ENCODE measurements around the gene YTHDC1.

Gene YTHDC1

GRCh38 chr4:68352791-68353190 is 2.9 kb upstream of the YTHDC1 start:
- Histone ChIP-seq H3K9me2 (replicated peaks; ENCODE audit: low read depth, low read length) (no peaks in the 10 kb centered on the region), H4K20me1 (ENCODE audit: insufficient read depth, low read length, poor library complexity, severe bottlenecking) (peaks cover 17% of the 10 kb centered on the region), H3K4me3 (ENCODE audit: low read length, poor library complexity, severe bottlenecking) (no peak overlapping the region), H3K9ac (ENCODE audit: low read depth, low read length, poor library complexity, severe bottlenecking) (no peak overlapping the region), H3K27me3 (ENCODE audit: insufficient read depth, low read length, poor library complexity, severe bottlenecking) (peaks cover 49% of the 10 kb centered on the region), H3K4me2 (ENCODE audit: low read depth, low read length, poor library complexity, severe bottlenecking) (no peak overlapping the region), H3K36me3 (ENCODE audit: insufficient read depth, low read length) (no peaks in the 10 kb centered on the region), H3K4me1 (ENCODE audit: insufficient read depth, low read length, poor library complexity, severe bottlenecking) (peaks cover 8% of the 10 kb centered on the region), H3K9me3 (ENCODE audit: insufficient read depth, low read depth, low read length) (no peaks in the 10 kb centered on the region), H3K79me2 (ENCODE audit: insufficient read depth, low read length) (peaks cover 20% of the 10 kb centered on the region), H3F3A (ENCODE audit: low read depth) (no peaks in the 10 kb centered on the region), H2AFZ (ENCODE audit: low read length) (no peak overlapping the region)
- no peak for TF ChIP-seq EZH2phosphoT487 (IDR thresholded peaks at IDR 0.05; ENCODE audit: borderline replicate concordance)

DNA sequence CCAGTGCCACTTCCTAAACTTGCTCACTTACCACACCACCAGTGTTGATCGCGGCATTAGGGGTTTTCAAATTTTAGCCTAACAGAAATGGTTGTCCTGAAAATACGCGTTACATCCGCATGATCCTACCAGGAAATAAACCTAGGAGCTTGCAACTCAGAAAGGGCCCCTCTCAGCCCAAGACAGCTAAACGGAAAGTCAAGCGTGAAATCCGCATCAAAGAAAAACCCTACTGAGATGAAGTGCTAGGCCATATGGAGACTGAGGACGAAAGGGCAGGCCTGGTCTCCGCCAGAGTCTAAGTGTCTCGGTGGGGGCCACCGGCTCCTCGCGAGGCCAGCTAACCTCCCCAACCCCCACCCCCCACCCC is 626 bp downstream of the YTHDC1 start:
- Histone ChIP-seq H3K27me3 (ENCODE audit: insufficient read depth, low read length, poor library complexity, severe bottlenecking) (peaks cover 27% of the 10 kb centered on the region), H3K9me3 (ENCODE audit: insufficient read depth, low read depth, low read length) (no peaks in the 10 kb centered on the region), H3K4me3 (ENCODE audit: low read length, poor library complexity, severe bottlenecking) (peak overlapping the region; percentile 94), H3K4me2 (ENCODE audit: low read depth, low read length, poor library complexity, severe bottlenecking) (peak overlapping the region; percentile 97), H3K9me2 (replicated peaks; ENCODE audit: low read depth, low read length) (no peaks in the 10 kb centered on the region), H3K36me3 (ENCODE audit: insufficient read depth, low read length) (no peaks in the 10 kb centered on the region), H4K20me1 (ENCODE audit: insufficient read depth, low read length, poor library complexity, severe bottlenecking) (peaks cover 52% of the 10 kb centered on the region), H3K79me2 (ENCODE audit: insufficient read depth, low read length) (peaks cover 55% of the 10 kb centered on the region), H3K4me1 (ENCODE audit: insufficient read depth, low read length, poor library complexity, severe bottlenecking) (peaks cover 35% of the 10 kb centered on the region), H3F3A (ENCODE audit: low read depth) (no peaks in the 10 kb centered on the region), H3K9ac (ENCODE audit: low read depth, low read length, poor library complexity, severe bottlenecking) (peak overlapping the region; percentile 94), H2AFZ (ENCODE audit: low read length) (no peak overlapping the region; the same call in 1 of the 2 replicates)
- TF ChIP-seq, protein P1, sequence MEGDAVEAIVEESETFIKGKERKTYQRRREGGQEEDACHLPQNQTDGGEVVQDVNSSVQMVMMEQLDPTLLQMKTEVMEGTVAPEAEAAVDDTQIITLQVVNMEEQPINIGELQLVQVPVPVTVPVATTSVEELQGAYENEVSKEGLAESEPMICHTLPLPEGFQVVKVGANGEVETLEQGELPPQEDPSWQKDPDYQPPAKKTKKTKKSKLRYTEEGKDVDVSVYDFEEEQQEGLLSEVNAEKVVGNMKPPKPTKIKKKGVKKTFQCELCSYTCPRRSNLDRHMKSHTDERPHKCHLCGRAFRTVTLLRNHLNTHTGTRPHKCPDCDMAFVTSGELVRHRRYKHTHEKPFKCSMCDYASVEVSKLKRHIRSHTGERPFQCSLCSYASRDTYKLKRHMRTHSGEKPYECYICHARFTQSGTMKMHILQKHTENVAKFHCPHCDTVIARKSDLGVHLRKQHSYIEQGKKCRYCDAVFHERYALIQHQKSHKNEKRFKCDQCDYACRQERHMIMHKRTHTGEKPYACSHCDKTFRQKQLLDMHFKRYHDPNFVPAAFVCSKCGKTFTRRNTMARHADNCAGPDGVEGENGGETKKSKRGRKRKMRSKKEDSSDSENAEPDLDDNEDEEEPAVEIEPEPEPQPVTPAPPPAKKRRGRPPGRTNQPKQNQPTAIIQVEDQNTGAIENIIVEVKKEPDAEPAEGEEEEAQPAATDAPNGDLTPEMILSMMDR (conservative IDR thresholded peaks at IDR 0.05; ENCODE audit: low read length), result no peak
- TF ChIP-seq EZH2phosphoT487 (IDR thresholded peaks at IDR 0.05; ENCODE audit: borderline replicate concordance), result no peak

DNA sequence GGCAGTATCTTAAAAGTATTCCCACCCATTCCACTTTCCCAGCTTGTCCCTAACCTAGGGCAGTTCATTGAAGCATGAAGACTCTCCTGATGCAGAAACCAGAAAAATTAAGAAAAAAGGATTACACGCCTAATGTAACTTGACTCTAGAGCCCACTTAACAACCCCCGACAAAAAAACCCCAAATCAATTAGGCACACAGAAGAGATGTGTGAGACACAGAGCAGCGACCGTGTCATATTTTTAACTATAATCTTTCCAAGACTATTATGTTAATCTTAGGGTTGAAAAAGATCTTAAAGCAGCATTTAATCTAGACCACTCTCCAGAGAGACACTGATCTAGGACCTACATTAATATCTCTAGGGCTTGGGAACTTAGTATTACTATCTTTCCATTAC is 1.3 kb downstream of the YTHDC1 start:
- Histone ChIP-seq H4K20me1 (ENCODE audit: insufficient read depth, low read length, poor library complexity, severe bottlenecking) (peaks cover 59% of the 10 kb centered on the region), H3K9ac (ENCODE audit: low read depth, low read length, poor library complexity, severe bottlenecking) (peak overlapping the region; percentile 94), H3K36me3 (ENCODE audit: insufficient read depth, low read length) (no peaks in the 10 kb centered on the region), H2AFZ (ENCODE audit: low read length) (no peak overlapping the region), H3K27me3 (ENCODE audit: insufficient read depth, low read length, poor library complexity, severe bottlenecking) (peaks cover 20% of the 10 kb centered on the region), H3K4me2 (ENCODE audit: low read depth, low read length, poor library complexity, severe bottlenecking) (peak overlapping the region; percentile 97), H3K9me3 (ENCODE audit: insufficient read depth, low read depth, low read length) (no peaks in the 10 kb centered on the region), H3K79me2 (ENCODE audit: insufficient read depth, low read length) (peaks cover 62% of the 10 kb centered on the region), H3K4me1 (ENCODE audit: insufficient read depth, low read length, poor library complexity, severe bottlenecking) (peaks cover 38% of the 10 kb centered on the region), H3F3A (ENCODE audit: low read depth) (no peaks in the 10 kb centered on the region), H3K9me2 (replicated peaks; ENCODE audit: low read depth, low read length) (no peaks in the 10 kb centered on the region), H3K4me3 (ENCODE audit: low read length, poor library complexity, severe bottlenecking) (peak overlapping the region; percentile 94)
- TF ChIP-seq, protein P1 (conservative IDR thresholded peaks at IDR 0.05; ENCODE audit: low read length), result no peak
- TF ChIP-seq EZH2phosphoT487 (IDR thresholded peaks at IDR 0.05; ENCODE audit: borderline replicate concordance), result no peak

DNA sequence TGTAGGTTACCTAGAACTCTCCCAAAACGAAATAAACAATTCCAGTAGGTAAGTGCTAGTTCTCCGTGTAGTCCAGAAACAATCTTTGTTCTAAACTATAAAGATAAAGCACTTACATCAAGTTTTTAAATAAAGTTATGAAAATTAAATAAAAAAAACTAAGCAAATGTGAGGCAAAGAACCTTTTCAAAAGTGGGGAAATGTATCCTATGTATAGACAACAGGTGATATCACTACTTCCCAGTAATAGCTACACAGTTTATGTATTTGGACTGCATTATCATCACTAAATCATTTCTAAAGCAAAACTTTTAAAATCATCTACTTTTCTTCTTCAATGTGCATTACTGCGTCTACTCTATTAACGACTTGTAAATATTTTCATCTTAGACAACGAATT is 2.0 kb downstream of the YTHDC1 start:
- H4K20me1 ChIP-seq (ENCODE audit: insufficient read depth, low read length, poor library complexity, severe bottlenecking), result peaks cover 64% of the 10 kb centered on the region
- H3K9ac ChIP-seq (ENCODE audit: low read depth, low read length, poor library complexity, severe bottlenecking), result peak overlapping the region; percentile 94
- peaks cover 69% of the 10 kb centered on the region for H3K79me2 ChIP-seq (ENCODE audit: insufficient read depth, low read length)
- peaks cover 13% of the 10 kb centered on the region for H3K27me3 ChIP-seq (ENCODE audit: insufficient read depth, low read length, poor library complexity, severe bottlenecking)
- no peaks in the 10 kb centered on the region for H3K9me2 ChIP-seq (replicated peaks; ENCODE audit: low read depth, low read length)
- no peaks in the 10 kb centered on the region for H3K9me3 ChIP-seq (ENCODE audit: insufficient read depth, low read depth, low read length)
- no peak overlapping the region for H2AFZ ChIP-seq (ENCODE audit: low read length)
- H3F3A ChIP-seq (ENCODE audit: low read depth), result no peaks in the 10 kb centered on the region
- peak overlapping the region; percentile 97 for H3K4me2 ChIP-seq (ENCODE audit: low read depth, low read length, poor library complexity, severe bottlenecking)
- peak overlapping the region; percentile 94 for H3K4me3 ChIP-seq (ENCODE audit: low read length, poor library complexity, severe bottlenecking)
- H3K4me1 ChIP-seq (ENCODE audit: insufficient read depth, low read length, poor library complexity, severe bottlenecking), result peaks cover 41% of the 10 kb centered on the region
- TF ChIP-seq, protein P1 (conservative IDR thresholded peaks at IDR 0.05; ENCODE audit: low read length), result no peak
- TF ChIP-seq EZH2phosphoT487 (IDR thresholded peaks at IDR 0.05; ENCODE audit: borderline replicate concordance), result no peak
- no peaks in the 10 kb centered on the region for H3K36me3 ChIP-seq (ENCODE audit: insufficient read depth, low read length)

All from Loucy (cell line).